ENCODE measurements around the gene SLC30A7. TPM values are rescaled to one million over a fixed set of nuclear protein-coding genes. Genes with fewer than 3 reads are reported as not detected.

SLC30A7 gene
- total and polyA plus RNA-seq, 2 of the 13 experiments (the other 11 are each of a cell fraction or from before 2014, with no cell fraction given) = 8.3 to 40.8 TPM

- Histone ChIP-seq H3K79me2 (ENCODE audit: insufficient read depth, low read length) (no peaks in the 10 kb centered on the region), H3K36me3 (replicated peaks in 1 of 2; ENCODE audit: control insufficient read depth in 1 of 2, insufficient read depth in 2 of 2, low read length in 2 of 2) (peaks cover 1 to 15% of the 10 kb centered on the region in 2 experiments; a peak in 3 of 5 replicates), H3K27me3 (ENCODE audit: control insufficient read depth in 1 of 2, insufficient read depth in 2 of 2, low read length in 2 of 2) (no peaks in the 10 kb centered on the region), H3K9me3 (ENCODE audit: low read length) (no peaks in the 10 kb centered on the region), H2AFZ (ENCODE audit: low read length) (no peak overlapping the region), H4K20me1 (ENCODE audit: insufficient read depth, low read length) (no peaks in the 10 kb centered on the region), H3K4me3 (replicated peaks in 1 of 3; ENCODE audit: insufficient read depth in 1 of 3, low read depth in 2 of 3, low read length in 3 of 3) (no peak overlapping the region), H3K9ac (ENCODE audit: insufficient read depth, low read depth, low read length) (no peak overlapping the region), H3K4me2 (ENCODE audit: low read depth, low read length) (no peak overlapping the region), H3K27ac (ENCODE audit: extremely low read length, insufficient read depth, low read length) (no peak overlapping the region), H3K4me1 (ENCODE audit: insufficient read depth, low read length) (no peaks in the 10 kb centered on the region)
- intact Hi-C loops (cut with micrococcal nuclease; ENCODE audit: unreplicated experiment) = loop anchor here (1.0 kb wide), 1 partner anchor 47 kb away; no protein-coding TSS in a partner anchor
- in situ Hi-C loops (cut with HindIII; ENCODE audit: extremely low pct_ligation_motif_present, low pct_unique_long_range_greater_than_20kb) = no loop called here
- WGBS (ENCODE audit: low lambda C conversion rate) = 100% methylated on average over 3 of the region's 3 CpGs
- TF ChIP-seq ZNF251 (CRISPR knock-in tag; IDR thresholded peaks at IDR 0.05) (no peak), ZNF615 (CRISPR knock-in tag; IDR thresholded peaks at IDR 0.05; ENCODE audit: borderline replicate concordance) (no peak), ZNF17 (CRISPR knock-in tag; IDR thresholded peaks at IDR 0.05) (no peak), SNAI1 (CRISPR knock-in tag; IDR thresholded peaks at IDR 0.05; ENCODE audit: borderline replicate concordance) (no peak), ZNF326 (CRISPR knock-in tag; IDR thresholded peaks at IDR 0.05; ENCODE audit: borderline replicate concordance) (no peak), RBM39 (IDR thresholded peaks at IDR 0.05; ENCODE audit: low read depth, low read length, poor library complexity, severe bottlenecking) (no peak), ZNF775 (CRISPR knock-in tag; IDR thresholded peaks at IDR 0.05; ENCODE audit: borderline replicate concordance) (no peak), HNRNPLL (IDR thresholded peaks at IDR 0.05; ENCODE audit: low read depth, low read length, poor library complexity, severe bottlenecking) (no peak)
- TF ChIP-seq, protein P1, sequence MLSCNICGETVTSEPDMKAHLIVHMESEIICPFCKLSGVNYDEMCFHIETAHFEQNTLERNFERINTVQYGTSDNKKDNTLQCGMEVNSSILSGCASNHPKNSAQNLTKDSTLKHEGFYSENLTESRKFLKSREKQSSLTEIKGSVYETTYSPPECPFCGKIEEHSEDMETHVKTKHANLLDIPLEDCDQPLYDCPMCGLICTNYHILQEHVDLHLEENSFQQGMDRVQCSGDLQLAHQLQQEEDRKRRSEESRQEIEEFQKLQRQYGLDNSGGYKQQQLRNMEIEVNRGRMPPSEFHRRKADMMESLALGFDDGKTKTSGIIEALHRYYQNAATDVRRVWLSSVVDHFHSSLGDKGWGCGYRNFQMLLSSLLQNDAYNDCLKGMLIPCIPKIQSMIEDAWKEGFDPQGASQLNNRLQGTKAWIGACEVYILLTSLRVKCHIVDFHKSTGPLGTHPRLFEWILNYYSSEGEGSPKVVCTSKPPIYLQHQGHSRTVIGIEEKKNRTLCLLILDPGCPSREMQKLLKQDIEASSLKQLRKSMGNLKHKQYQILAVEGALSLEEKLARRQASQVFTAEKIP (CRISPR knock-in tag; IDR thresholded peaks at IDR 0.05; ENCODE audit: borderline replicate concordance) = no peak
- TF ChIP-seq, protein P2, sequence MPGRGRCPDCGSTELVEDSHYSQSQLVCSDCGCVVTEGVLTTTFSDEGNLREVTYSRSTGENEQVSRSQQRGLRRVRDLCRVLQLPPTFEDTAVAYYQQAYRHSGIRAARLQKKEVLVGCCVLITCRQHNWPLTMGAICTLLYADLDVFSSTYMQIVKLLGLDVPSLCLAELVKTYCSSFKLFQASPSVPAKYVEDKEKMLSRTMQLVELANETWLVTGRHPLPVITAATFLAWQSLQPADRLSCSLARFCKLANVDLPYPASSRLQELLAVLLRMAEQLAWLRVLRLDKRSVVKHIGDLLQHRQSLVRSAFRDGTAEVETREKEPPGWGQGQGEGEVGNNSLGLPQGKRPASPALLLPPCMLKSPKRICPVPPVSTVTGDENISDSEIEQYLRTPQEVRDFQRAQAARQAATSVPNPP (CRISPR knock-in tag; IDR thresholded peaks at IDR 0.05) = no peak
- CTCF ChIA-PET (ENCODE audit: low intra/inter-chr PET ratio, low total read pairs) = no interaction called here
- FAIRE-seq = no peak
- POLR2A ChIA-PET = interaction anchor here (0.7 kb wide), 1 partner anchor 250 kb away, joined by 3 read pairs; no protein-coding TSS in a partner anchor
- no peak for ATAC-seq
- DNase-seq (ENCODE audit: low spot score) = no peak
- BruUV-seq (replicated peaks) = no TSS peak
These were observed 92.2 kb downstream of the SLC30A7 start for GRCh38 chr1:100988121-100988520.
